ENCODE results near the gene CSNK1A1. TPM values are rescaled to one million over a fixed set of nuclear protein-coding genes. Genes with fewer than 3 reads are reported as not detected.
"Not testable (repeated sequence)": the region's sequence is repeated elsewhere in the genome, so short reads cannot be mapped to it uniquely, and the experiment has no call there.

Gene CSNK1A1
- total RNA-seq, result 195 and 205 TPM in 2 replicates

GRCh38 chr5:149551227-149552037, at the start of gene CSNK1A1:
CSNK1A1 (minus strand) TSS chr5:149551439; CDS start chr5:149550964, 475 bp downstream.
- Mint-ChIP-seq H3K27ac (peak within 1 kb of the TSS; percentile 99), H3K4me3 (peak within 1 kb of the TSS; percentile 99), H3K9me3 (no peaks in the 10 kb centered on the region), H3K4me1 (ENCODE audit: low read depth) (peaks cover 28% of the 10 kb centered on the region), H3K36me3 (ENCODE audit: low read depth) (peaks cover 32% of the 10 kb centered on the region), H3K27me3 (ENCODE audit: insufficient read depth) (no peaks in the 10 kb centered on the region)
- intact Hi-C loops (cut with micrococcal nuclease), result loop anchor here (1.0 to 10.0 kb wide), 12 partner anchors 13 to 1663 kb away; partner anchors contain the start of genes ADRB2, CD74 and GRPEL2
- peak; percentile 99 for DNase-seq (ENCODE audit: low spot score)

GRCh38 chr5:149600932-149601331, 49.7 kb upstream of the CSNK1A1 start:
- Mint-ChIP-seq H3K36me3 (ENCODE audit: low read depth) (no peaks in the 10 kb centered on the region), H3K4me3 (no peak overlapping the region), H3K9me3 (no peaks in the 10 kb centered on the region), H3K27me3 (ENCODE audit: insufficient read depth) (no peaks in the 10 kb centered on the region), H3K27ac (no peak overlapping the region), H3K4me1 (ENCODE audit: low read depth) (peaks cover 7% of the 10 kb centered on the region)
- intact Hi-C loops (cut with micrococcal nuclease), result no loop called here
- no peak for DNase-seq (ENCODE audit: low spot score)

DNA sequence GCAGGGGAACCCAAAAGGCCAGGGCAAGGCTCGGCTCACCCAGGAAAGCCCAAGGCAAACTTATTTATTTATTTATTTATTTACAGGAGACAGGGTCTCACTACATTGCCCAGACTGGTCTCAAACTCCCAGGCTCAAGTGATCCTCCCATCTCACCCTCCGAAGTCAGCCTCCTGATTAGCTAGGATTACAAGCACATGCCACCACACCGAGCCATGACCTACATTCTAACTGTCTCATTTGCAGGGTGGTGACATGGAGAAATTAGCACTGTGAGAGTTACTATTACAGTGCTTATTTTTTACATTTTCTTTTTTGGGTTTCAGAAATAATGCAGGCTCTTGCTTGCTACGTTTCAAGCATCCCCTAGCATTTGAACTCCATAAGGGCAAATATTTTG, 48.1 kb upstream of the CSNK1A1 start:
- no peak overlapping the region for H3K27ac Mint-ChIP-seq
- H3K27me3 Mint-ChIP-seq (ENCODE audit: insufficient read depth), result no peaks in the 10 kb centered on the region
- H3K9me3 Mint-ChIP-seq, result no peaks in the 10 kb centered on the region
- no peaks in the 10 kb centered on the region for H3K36me3 Mint-ChIP-seq (ENCODE audit: low read depth)
- DNase-seq (ENCODE audit: low spot score), result no peak
- intact Hi-C loops (cut with micrococcal nuclease), result no loop called here
- no peak overlapping the region for H3K4me3 Mint-ChIP-seq
- no peaks in the 10 kb centered on the region for H3K4me1 Mint-ChIP-seq (ENCODE audit: low read depth)

DNA sequence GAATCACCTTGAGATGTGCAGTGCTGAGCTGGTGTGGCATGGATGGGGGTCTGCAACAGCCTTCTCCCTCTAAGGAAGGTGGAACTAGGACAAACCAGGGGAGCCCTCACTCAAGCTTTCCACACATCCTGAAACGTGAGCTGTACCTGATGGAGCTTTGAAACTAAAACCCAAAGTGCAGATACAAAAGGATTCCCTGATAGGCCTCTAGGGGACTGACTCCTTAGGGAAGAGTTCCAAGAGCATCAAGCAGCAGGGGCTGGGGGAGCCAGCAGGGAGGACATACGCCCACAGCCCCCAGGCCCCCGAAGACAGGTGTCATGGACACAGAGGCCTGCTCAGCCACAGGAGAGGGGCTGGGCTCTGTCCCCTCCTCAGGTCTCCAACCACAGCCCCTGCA, 47.7 kb upstream of the CSNK1A1 start:
- intact Hi-C loops (cut with micrococcal nuclease), result no loop called here
- Mint-ChIP-seq H3K9me3 (no peaks in the 10 kb centered on the region), H3K4me3 (no peak overlapping the region)

GRCh38 chr5:149598234-149598633, 47.0 kb upstream of the CSNK1A1 start:
- H3K27me3 Mint-ChIP-seq (ENCODE audit: insufficient read depth); intact Hi-C loops (cut with micrococcal nuclease); DNase-seq (ENCODE audit: low spot score); H3K9me3 Mint-ChIP-seq; H3K36me3 Mint-ChIP-seq (ENCODE audit: low read depth); H3K4me1 Mint-ChIP-seq (ENCODE audit: low read depth); H3K4me3 Mint-ChIP-seq; H3K27ac Mint-ChIP-seq: not testable (repeated sequence)

More for the DNA sequence above, 47.7 kb upstream of the CSNK1A1 start:
- Mint-ChIP-seq H3K27me3 (ENCODE audit: insufficient read depth) (no peaks in the 10 kb centered on the region), H3K4me1 (ENCODE audit: low read depth) (no peaks in the 10 kb centered on the region), H3K27ac (no peak overlapping the region), H3K36me3 (ENCODE audit: low read depth) (no peaks in the 10 kb centered on the region)
- DNase-seq (ENCODE audit: low spot score), result no peak

DNA sequence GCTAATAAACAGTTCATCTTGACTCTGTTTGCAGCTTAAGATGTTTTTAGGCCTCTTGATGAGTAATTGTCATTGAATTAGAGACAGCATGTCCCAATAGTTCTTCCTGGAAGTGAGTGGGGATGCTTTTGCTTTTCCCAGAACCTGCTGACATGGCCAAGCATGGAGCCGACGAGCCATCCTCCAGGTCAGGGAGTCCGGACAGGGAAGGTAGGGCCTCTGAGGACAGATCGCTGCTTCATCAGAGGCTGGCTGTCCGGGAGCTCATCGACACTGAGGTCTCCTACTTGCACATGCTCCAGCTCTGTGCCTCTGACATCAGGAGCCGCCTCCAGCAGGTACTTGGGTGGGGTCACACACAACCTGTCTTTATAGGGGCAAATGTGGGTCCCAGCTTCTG, 46.4 kb upstream of the CSNK1A1 start:
- Mint-ChIP-seq H3K4me1 (ENCODE audit: low read depth) (no peaks in the 10 kb centered on the region), H3K4me3 (no peak overlapping the region), H3K27me3 (ENCODE audit: insufficient read depth) (peaks cover 5% of the 10 kb centered on the region), H3K36me3 (ENCODE audit: low read depth) (no peaks in the 10 kb centered on the region), H3K27ac (no peak overlapping the region), H3K9me3 (no peaks in the 10 kb centered on the region)
- DNase-seq (ENCODE audit: low spot score), result no peak
- intact Hi-C loops (cut with micrococcal nuclease), result no loop called here

GRCh38 chr5:149596712-149597111, 45.5 kb upstream of the CSNK1A1 start:
- no peaks in the 10 kb centered on the region for H3K9me3 Mint-ChIP-seq
- DNase-seq (ENCODE audit: low spot score), result no peak
- intact Hi-C loops (cut with micrococcal nuclease), result no loop called here
- H3K27ac Mint-ChIP-seq, result no peak overlapping the region
- H3K4me1 Mint-ChIP-seq (ENCODE audit: low read depth), result no peaks in the 10 kb centered on the region
- peaks cover 5% of the 10 kb centered on the region for H3K27me3 Mint-ChIP-seq (ENCODE audit: insufficient read depth)
- H3K4me3 Mint-ChIP-seq, result no peak overlapping the region
- H3K36me3 Mint-ChIP-seq (ENCODE audit: low read depth), result no peaks in the 10 kb centered on the region

GRCh38 chr5:149595105-149595504, 43.9 kb upstream of the CSNK1A1 start:
- H3K4me1 Mint-ChIP-seq (ENCODE audit: low read depth); H3K9me3 Mint-ChIP-seq; intact Hi-C loops (cut with micrococcal nuclease); H3K27me3 Mint-ChIP-seq (ENCODE audit: insufficient read depth); H3K4me3 Mint-ChIP-seq; H3K36me3 Mint-ChIP-seq (ENCODE audit: low read depth); DNase-seq (ENCODE audit: low spot score); H3K27ac Mint-ChIP-seq: not testable (repeated sequence)

- DNase-seq (ENCODE audit: low spot score), result no peak
- no peak overlapping the region for H3K27ac Mint-ChIP-seq
- H3K27me3 Mint-ChIP-seq (ENCODE audit: insufficient read depth), result peaks cover 8% of the 10 kb centered on the region
- no peaks in the 10 kb centered on the region for H3K36me3 Mint-ChIP-seq (ENCODE audit: low read depth)
- intact Hi-C loops (cut with micrococcal nuclease), result no loop called here
- no peaks in the 10 kb centered on the region for H3K4me1 Mint-ChIP-seq (ENCODE audit: low read depth)
- no peak overlapping the region for H3K4me3 Mint-ChIP-seq
- H3K9me3 Mint-ChIP-seq, result no peaks in the 10 kb centered on the region
Measured at GRCh38 chr5:149594206-149594895, 43.1 kb upstream of the CSNK1A1 start.

DNA sequence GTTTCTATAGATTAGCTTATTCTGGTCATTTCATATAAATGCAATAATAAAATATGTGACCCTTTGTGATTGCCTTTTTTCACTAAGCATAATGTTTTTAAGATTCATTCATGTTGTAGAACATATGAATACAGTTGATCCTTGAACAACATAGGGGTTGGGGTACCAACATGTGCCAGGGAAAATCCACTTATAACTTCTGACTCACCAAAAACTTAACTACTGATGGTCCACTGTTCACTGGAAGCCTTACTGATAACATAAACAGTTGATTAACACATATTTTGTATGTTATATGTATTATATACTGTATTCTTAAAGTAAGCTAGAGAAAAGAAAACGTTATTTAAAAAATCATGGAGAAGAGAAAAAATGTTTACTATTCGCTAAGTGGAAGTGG, 42.1 kb upstream of the CSNK1A1 start:
- intact Hi-C loops (cut with micrococcal nuclease), result no loop called here

DNA sequence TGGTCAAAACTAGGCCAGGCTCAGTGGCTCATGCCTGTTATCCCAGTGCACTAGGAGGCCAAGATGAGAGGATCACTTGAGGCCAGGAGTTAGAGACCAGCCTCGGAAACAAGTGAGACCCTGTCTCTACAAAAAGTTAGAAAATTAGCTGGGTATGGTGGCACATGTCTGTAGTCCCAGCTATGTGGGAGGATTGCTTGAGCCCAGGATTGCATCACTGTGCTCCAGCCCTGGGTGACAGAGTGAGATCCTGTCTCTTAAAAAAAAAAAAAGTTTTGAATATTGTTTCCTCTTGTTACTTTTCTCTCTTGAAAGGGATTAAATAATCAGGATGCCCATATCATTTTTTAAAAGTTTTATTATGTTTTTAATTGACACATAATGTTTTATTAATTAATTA, 37.7 kb upstream of the CSNK1A1 start:
- no peaks in the 10 kb centered on the region for H3K9me3 Mint-ChIP-seq
- H3K4me3 Mint-ChIP-seq, result no peak overlapping the region
- H3K27ac Mint-ChIP-seq, result no peak overlapping the region
- peaks cover 8% of the 10 kb centered on the region for H3K27me3 Mint-ChIP-seq (ENCODE audit: insufficient read depth)
- no peak for DNase-seq (ENCODE audit: low spot score)
- intact Hi-C loops (cut with micrococcal nuclease), result no loop called here
- H3K36me3 Mint-ChIP-seq (ENCODE audit: low read depth), result no peaks in the 10 kb centered on the region
- H3K4me1 Mint-ChIP-seq (ENCODE audit: low read depth), result no peaks in the 10 kb centered on the region

More for the DNA sequence above, 42.1 kb upstream of the CSNK1A1 start:
- H3K27me3 Mint-ChIP-seq (ENCODE audit: insufficient read depth), result peaks cover 8% of the 10 kb centered on the region
- H3K36me3 Mint-ChIP-seq (ENCODE audit: low read depth), result no peaks in the 10 kb centered on the region
- H3K27ac Mint-ChIP-seq, result no peak overlapping the region
- no peaks in the 10 kb centered on the region for H3K9me3 Mint-ChIP-seq
- no peak overlapping the region for H3K4me3 Mint-ChIP-seq
- H3K4me1 Mint-ChIP-seq (ENCODE audit: low read depth), result no peaks in the 10 kb centered on the region
- no peak for DNase-seq (ENCODE audit: low spot score)

DNA sequence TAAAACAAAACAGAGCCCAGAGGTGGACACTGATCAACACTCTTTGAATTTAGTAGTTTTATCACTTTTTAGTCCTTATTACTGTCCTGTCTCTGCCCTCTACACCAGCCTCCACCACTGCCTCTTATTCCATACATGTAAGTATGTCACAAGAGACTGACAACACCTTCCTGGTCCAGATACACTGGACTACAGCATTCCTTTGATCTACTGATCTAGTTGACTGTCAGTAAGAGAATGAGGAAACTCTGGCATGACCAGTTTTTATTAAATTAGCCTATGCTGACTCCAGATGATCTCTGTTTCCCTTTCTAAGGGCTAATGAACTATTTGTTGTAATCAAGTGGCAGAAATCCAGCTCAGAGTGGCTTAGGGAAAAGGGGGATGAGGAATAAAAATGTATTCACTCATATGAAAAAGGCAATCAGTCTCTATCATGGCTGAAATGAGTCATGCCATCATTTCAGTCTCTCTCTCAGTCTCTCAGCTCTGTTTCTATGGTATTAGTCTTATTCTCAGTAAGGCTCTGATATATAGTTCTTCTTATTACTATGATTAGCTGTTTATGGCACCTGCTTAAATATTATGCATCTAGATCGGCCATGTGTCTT, 35.6 kb upstream of the CSNK1A1 start:
- Mint-ChIP-seq H3K4me1 (ENCODE audit: low read depth) (no peaks in the 10 kb centered on the region), H3K36me3 (ENCODE audit: low read depth) (no peaks in the 10 kb centered on the region), H3K27me3 (ENCODE audit: insufficient read depth) (peaks cover 5% of the 10 kb centered on the region), H3K4me3 (no peak overlapping the region), H3K9me3 (no peaks in the 10 kb centered on the region), H3K27ac (no peak overlapping the region)
- DNase-seq (ENCODE audit: low spot score), result no peak
- intact Hi-C loops (cut with micrococcal nuclease), result no loop called here

GRCh38 chr5:149585910-149586309, 34.7 kb upstream of the CSNK1A1 start:
- no peaks in the 10 kb centered on the region for H3K36me3 Mint-ChIP-seq (ENCODE audit: low read depth)
- no peaks in the 10 kb centered on the region for H3K9me3 Mint-ChIP-seq
- no peak for DNase-seq (ENCODE audit: low spot score)
- H3K4me1 Mint-ChIP-seq (ENCODE audit: low read depth), result peaks cover 3% of the 10 kb centered on the region
- H3K4me3 Mint-ChIP-seq, result no peak overlapping the region
- intact Hi-C loops (cut with micrococcal nuclease), result no loop called here
- peaks cover 9% of the 10 kb centered on the region for H3K27me3 Mint-ChIP-seq (ENCODE audit: insufficient read depth)
- no peak overlapping the region for H3K27ac Mint-ChIP-seq

Data from activated T-helper 1 cell treated with anti-CD3 and anti-CD28 coated beads, Interleukin-12 subunit alpha, Interleukin-12 subunit beta, Interleukin-2, Interleukin-4 antibody, amounts not matched to agents 30 ng/mL and 10 ng/mL and 1 ng/mL, durations not matched to agents 14 hours and 24 hours and 36 hours (primary cell).